ENCODE data around the gene RGMA.

GRCh38 chr15:93088981-93089726, at the start of gene RGMA:
- TF ChIP-seq EZH2 (IDR thresholded peaks at IDR 0.05; ENCODE audit: borderline replicate concordance), result no peak
- TF ChIP-seq CTCF (IDR thresholded peaks at IDR 0.05; ENCODE audit: poor library complexity), result no peak
- peak; percentile 19 for TF ChIP-seq EZH2phosphoT487 (IDR thresholded peaks at IDR 0.05; ENCODE audit: low read depth, severe bottlenecking, unreplicated experiment)
